ENCODE measurements around the gene POLD4.

- TF ChIP-seq, protein P1, sequence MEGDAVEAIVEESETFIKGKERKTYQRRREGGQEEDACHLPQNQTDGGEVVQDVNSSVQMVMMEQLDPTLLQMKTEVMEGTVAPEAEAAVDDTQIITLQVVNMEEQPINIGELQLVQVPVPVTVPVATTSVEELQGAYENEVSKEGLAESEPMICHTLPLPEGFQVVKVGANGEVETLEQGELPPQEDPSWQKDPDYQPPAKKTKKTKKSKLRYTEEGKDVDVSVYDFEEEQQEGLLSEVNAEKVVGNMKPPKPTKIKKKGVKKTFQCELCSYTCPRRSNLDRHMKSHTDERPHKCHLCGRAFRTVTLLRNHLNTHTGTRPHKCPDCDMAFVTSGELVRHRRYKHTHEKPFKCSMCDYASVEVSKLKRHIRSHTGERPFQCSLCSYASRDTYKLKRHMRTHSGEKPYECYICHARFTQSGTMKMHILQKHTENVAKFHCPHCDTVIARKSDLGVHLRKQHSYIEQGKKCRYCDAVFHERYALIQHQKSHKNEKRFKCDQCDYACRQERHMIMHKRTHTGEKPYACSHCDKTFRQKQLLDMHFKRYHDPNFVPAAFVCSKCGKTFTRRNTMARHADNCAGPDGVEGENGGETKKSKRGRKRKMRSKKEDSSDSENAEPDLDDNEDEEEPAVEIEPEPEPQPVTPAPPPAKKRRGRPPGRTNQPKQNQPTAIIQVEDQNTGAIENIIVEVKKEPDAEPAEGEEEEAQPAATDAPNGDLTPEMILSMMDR (IDR thresholded peaks at IDR 0.05 in 4 of 5, conservative IDR thresholded peaks at IDR 0.05 in 1 of 5) = no peak
- TF ChIP-seq POLR2A (IDR thresholded peaks at IDR 0.05) = no peak
Observed at GRCh38 chr11:67396259-67396581, 42.9 kb upstream of the POLD4 start.
